Myocyte (in vitro differentiated cells): ENCODE data around the gene FMNL1. TPM values are rescaled to one million over a fixed set of nuclear protein-coding genes. Genes with fewer than 3 reads are reported as not detected.
"Not testable (repeated sequence)": the region's sequence is repeated elsewhere in the genome, so short reads cannot be mapped to it uniquely, and the experiment has no call there.

Experiments
- DNase-seq: peaks from one replicate; pipeline ENCODE4 v3.0.0-alpha.2; 2012; ENCODE audit warnings: low read depth
- total RNA-seq: library from RNA; depleted of rRNA; stranded (reverse); fragments of >200 nt; gene quantifications from 2 replicates; pipeline ENCODE4 v1.2.3, GENCODE V29; 2014

The FMNL1 gene
- total RNA-seq, 1 donor from 2014 or later: 56.3 TPM

DNA sequence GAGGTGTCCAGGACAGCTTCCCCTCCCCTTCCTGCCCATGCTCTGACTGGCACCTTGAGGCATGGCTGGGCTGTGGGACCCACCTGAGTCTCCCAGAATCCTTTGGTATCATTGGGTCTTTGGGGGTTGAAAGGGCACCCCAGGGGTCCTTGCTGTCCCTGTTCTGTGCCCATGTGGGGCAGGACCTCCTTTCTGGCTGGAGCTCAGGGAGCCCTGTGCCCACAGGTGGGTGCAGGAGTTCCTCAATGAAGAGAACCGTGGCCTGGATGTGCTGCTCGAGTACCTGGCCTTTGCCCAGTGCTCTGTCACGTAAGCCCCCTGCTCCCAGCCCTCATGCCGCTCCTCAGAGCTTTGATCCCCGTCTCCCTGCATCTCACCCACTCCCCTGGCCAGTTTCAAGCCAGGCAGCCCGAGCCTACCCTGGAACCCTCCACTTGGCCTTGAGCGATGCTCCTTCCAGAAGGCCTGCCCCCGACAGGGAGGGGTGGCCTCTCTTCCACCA lies 11.8 kb downstream of the FMNL1 start:
- DNase-seq: no peak

DNA sequence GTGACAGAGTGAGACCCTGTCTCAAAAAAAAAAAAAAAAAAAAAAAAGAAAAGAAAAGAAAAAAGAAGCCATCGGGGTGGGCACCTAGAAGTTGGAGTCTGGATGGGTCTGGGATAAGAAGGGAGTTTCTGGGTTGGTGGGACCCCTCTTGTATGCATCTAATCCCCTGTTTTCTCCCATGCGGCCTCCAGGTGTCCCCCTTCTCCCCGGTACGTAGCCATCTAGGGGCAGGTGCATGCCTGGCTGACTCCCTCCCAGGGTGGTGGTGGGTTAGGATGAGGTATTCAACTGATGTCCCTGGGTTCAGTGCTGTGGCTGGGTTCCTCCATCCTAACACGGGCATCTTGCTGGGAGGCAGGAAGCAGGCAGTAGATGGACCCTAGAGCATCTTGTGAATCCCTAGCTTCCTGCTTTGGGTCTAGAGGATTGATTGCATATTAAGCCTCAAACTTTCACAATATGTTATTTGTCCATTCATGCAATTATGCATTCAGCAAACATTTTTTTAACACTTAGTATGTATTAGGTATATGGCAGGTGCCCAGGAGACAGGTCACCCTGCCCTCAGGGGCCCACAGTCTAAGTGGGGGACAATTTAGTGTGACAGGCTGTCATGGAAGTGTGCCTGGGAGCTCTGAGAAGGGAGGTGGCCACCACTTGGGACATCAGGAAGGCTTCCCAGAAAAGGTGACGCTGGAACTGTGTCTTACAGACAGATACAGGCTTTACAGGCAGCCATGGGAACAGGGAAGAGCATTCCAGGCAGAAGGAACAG lies 13.1 kb downstream of the FMNL1 start:
- DNase-seq: peak; percentile 41

DNA sequence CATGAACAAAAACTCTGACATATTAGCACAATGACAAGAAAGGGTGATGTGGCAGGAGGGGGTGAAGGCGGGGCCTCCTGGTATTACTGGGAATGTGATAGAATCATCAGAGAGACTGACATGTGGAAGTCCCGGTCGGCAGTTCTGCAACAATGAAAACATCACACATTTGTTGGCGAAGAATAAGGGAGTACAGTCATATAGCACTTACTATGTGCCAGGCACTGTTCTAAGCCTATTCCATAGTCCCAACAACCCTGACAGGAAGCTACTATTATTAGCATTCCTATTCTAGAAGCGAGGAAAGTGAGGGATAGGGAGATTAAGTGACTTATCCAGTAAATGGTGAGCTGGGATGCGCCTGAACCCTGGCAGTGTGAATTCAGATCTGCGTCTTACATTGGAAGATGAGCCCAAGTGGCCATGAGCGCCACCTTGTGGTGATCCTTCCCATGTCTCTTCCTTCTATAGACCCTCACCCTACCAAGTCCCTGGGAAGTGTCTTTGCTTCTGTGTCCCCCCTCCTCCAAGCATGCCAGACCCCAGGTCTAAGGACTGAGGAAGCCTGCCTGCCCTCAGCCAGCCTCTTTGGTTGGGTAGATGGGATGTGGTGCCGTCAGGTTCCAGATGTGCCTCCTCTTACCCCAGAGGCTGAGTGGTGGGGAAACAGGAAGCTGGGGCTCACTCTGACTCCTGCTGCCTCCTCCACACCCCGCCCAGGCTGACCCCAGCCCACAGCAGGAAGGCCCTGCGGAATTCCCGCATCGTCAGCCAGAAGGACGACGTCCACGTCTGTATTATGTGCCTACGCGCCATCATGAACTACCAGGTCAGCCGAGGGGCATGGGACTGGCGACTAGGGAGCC lies 14.0 kb downstream of the FMNL1 start:
- peak; percentile 80 for DNase-seq

DNA sequence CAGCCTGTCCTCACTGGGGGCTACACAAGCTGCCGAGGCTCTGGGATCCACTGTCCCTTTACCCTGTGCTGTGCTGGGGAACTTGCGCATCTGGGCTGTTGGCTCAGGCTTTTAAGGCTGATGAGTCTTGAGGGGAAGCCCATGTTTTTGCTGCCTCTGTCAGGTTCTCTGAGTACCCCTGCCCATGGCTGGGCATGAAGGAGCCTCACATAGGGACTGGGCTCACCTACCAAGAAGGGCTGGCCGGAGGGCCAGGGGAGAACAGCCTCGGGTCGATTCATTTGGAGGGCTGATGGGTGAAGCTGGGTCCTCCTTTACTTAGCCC lies 14.6 kb downstream of the FMNL1 start:
- no peak for DNase-seq

DNA sequence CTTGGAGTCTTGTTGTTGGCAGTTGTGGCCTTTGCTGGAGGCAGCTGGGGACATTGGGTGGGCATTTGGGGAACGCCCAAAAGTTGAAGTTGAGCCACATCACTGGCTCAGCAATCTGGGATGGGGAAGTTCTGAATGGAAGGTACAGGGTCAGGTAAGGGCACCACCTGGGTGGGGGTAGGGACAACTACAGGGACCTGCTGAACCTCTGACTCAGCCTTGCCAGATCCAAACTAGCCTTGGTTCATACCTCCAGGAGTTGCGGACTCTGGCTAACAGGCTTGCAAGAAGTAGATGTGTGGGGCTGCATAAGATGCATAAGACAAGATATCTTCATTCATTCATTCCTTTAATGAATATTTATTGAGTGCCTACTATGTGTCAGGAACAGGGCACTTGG lies 16.0 kb downstream of the FMNL1 start:
- DNase-seq: no peak

DNA sequence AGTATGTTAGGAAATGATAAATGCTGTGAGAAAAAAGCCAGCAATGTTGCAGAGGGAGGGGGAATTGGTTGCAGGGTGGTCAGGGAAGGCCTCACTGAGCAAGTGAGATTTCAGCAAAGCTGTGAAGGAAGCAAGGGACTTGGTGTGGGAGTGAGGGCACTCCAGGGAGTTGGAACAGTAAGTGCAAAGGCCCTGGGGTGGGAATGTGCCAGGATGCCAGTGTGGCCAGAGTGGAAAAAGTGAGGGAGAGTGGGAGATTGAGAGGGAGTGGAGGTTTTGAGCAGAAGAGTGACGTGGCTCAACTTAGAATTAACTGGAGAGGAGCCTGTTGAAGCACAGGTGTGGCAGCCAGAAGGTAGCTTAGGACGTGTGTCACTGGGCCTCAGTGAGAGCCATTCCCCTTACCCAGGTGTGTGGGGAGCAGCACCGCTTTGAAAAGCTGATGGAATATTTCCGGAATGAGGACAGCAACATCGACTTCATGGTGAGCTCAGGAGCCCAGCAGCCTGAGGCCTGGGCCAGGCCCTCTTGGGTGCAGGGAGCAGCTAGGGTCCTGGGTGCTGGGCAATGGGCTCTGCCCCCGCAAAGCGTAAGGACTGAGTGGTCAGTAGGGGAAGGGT lies 16.6 kb downstream of the FMNL1 start:
- no peak for DNase-seq

DNA sequence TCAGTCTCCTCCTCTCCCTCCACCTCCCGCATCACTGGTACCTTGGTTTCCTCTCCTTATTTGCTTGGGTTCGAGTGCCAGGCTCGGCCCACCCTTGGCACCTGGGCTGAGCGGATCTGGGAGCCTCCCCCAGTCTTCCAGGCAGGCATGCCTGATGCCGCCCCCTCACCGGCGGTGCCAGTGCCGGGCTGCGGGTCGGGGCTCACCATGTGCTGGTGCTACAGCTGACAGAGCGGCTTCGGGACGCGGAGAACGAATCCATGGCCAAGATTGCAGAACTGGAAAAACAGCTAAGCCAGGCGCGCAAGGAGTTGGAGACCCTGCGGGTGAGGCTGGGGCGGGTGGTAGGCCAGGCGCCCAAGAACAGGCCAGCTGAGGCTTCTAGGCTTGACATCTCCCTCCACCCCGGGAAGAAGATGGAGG lies 19.2 kb downstream of the FMNL1 start:
- DNase-seq: no peak

DNA sequence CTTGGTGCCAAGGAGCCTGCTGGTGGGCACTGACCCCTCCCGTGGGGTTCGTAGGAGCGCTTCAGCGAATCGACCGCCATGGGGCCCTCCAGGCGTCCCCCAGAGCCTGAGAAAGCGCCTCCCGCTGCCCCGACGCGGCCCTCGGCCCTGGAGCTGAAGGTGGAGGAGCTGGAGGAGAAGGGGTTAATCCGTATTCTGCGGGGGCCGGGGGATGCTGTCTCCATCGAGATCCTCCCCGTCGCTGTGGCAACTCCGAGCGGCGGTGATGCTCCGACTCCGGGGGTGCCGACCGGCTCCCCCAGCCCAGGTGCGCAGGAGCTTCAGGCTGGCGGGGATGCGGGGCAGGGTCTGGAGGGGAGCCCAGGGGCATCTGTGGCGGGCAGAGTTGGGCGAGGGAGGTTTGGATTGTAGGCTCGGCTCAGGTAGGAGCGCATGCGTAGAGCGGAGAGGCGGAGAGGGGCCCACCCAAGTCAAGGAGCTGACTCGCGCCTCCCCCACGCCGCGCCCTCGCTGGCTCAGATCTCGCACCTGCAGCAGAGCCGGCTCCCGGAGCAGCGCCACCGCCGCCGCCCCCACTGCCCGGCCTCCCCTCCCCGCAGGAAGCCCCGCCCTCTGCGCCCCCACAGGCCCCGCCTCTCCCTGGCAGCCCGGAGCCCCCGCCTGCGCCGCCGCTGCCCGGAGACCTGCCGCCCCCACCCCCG lies 19.8 kb downstream of the FMNL1 start:
- DNase-seq: no peak

DNA sequence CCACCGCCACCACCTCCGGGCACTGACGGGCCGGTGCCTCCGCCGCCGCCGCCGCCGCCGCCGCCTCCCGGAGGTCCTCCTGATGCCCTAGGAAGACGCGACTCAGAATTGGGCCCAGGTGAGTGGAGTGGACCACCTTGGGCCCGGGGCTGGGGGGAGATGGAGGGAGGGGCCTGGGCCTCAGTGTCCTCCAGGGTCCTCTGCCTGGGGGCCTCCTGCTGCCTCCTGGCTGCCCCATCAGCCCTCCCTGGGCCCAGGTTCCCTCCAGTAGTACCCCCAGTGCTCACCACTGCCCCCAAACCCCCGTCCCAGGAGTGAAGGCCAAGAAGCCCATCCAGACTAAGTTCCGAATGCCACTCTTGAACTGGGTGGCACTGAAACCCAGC lies 20.3 kb downstream of the FMNL1 start:
- no peak for DNase-seq

DNA sequence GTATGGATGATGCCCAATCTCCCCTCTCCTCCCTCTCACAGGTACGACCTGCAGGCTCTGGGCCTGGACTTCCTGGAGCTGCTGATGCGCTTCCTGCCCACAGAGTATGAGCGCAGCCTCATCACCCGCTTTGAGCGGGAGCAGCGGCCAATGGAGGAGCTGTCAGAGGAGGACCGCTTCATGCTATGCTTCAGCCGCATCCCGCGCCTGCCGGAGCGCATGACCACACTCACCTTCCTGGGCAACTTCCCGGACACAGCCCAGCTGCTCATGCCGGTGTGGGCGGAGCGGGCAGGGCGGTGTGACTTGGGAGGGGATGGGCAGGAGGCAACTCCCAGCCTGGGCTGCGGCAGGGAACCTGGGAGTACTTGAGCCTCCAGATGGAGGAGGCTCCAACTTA lies 22.1 kb downstream of the FMNL1 start:
- DNase-seq: no peak

DNA sequence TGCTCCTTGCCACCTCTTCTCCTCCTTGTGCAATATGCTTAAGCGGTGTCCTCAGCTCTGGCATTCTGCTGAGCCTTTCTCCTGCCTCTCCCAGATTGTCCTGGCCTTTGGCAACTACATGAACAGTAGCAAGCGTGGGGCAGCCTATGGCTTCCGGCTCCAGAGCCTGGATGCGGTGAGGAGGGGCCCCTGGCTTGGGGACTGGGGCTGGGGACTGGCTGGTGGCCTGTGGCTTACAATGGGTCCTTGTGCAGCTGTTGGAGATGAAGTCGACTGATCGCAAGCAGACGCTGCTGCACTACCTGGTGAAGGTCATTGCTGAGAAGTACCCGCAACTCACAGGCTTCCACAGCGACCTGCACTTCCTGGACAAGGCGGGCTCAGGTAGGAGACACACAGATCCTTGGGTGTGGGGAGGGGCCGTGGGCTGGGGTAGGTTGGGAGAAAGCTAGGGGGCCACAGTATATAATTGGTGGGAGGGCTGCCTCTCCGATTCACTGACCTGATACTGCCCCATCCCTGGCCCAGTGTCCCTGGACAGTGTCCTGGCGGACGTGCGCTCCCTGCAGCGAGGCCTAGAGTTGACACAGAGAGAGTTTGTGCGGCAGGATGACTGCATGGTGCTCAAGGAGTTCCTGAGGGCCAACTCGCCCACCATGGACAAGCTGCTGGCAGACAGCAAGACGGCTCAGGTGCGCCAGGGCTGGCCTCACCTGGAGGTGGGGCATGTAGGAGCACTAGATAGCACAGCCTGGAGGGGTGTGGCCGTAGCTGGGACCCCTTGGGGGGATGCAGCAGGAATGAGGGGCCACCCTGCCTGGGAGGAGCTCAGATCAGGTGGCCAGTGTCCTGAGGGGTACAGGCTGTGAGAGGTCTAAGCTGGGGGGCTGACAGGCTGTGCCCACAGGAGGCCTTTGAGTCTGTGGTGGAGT lies 23.3 kb downstream of the FMNL1 start:
- no peak for DNase-seq

DNA sequence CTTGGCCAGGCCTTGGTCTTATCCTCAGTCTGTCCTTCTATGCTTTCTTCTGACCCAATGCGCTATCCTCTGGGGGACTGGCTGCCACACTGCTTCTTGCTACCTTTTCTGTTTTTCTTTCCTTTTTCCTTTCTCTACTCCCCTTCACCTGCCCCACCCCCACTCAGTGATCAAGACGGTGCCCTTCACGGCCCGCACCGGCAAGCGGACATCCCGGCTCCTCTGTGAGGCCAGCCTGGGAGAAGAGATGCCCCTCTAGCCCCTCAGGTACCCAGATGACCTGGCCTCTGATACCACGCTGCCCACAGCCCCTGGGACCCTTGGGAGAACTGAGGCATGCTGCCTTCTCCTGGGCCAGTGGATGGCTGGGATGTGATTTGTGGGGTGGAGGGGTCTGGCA lies 24.7 kb downstream of the FMNL1 start:
- no peak for DNase-seq

DNA sequence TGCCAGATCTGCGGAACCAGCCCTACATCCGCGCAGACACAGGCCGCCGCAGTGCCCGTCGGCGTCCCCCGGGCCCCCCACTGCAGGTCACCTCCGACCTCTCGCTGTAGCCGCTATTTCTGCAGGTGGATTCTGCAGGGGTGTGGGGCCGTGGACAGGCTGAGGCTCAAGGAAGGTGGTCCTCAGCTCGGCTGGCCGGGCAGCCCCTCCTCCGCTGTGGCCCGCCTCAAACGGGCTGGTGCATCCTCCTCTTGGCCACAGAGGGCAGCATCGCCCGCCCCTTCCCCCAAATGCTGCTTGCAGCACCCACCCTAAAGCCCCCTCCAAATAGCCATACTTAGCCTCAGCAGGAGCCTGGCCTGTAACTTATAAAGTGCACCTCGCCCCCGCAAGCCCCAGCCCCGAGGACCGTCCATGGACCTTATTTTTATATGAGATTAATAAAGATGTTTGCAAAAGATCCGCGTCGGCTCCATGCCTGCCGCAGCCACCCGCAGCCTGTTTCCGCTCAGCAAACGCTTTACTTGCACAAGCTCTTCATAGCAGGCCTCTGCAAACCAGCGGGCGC lies 25.3 kb downstream of the FMNL1 start:
- no peak for DNase-seq

DNA sequence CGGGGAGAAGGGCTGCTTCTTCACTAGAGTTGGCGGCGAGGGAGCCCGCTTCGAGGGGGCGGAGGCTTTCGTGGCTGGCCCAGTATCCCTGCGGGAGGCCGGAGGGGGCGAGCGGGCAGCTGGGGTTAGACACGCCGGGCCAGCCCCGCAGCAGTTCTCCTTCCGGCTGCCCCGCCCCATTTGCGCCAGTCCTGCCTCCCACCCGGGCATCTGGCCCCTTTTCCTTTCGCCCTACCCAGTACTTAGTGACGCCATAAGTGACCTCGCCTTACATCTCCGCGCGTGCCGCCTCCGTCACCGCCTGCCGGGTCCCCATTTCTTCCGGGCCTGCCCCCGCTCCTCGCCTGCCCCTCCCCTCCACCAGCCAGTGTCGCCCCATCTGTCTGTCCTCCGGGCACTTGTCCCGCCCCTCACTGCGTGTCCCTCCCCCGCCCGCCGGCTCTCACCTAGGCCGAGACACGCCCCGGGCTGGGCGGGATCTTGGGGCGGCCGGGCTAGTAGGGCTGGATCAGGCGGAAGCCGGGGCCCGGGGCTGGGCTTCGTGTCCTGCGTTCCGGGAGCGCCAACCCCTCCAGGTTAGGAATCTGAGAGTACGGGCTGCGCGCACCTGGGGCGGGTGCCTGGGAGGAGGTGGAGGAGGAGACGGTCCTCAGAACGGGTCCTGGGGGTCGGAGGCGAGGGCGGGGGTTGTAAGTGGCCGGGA lies 25.9 kb downstream of the FMNL1 start:
- DNase-seq: no peak

DNA sequence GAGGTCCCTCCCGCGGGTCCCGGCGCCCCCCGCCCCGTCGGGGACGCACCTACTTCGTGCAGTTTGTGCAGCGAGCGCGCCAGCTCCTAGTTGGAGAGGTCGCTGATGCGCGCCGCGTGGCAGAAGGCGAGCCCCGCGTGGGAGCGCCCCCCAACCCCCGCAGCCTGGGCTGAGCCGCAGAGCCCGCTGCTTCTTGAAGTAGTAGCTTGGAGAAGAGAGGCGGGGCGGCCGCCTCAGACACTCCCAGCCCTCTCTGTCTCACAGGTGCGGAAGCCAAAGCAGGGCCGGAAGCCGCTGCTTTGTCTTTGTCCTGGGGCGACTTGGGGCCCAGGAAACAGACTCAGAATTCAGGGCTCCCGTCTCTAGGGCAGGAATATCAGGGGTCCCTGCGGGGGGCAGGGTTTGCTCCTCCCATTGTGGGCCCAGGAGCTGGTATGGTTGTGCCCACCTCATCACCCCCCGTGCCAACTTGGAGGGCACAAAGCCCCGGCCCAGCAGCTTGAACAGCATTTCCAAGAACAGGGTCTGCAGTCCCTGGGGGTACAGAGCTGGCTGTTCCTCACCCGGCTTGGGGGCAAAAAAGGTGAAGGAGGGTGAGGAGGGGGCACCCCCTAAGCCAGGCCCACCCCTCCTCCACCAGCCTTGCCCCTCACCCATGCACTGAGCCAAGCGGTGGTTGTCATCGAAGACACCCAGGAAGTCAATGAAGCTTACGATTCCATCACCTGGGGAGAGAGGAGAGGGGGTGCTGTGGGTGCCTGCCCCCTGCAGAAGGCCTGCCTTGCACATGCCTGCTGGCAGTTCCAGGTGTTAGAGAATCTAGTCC lies 26.7 kb downstream of the FMNL1 start:
- DNase-seq: no peak

DNA sequence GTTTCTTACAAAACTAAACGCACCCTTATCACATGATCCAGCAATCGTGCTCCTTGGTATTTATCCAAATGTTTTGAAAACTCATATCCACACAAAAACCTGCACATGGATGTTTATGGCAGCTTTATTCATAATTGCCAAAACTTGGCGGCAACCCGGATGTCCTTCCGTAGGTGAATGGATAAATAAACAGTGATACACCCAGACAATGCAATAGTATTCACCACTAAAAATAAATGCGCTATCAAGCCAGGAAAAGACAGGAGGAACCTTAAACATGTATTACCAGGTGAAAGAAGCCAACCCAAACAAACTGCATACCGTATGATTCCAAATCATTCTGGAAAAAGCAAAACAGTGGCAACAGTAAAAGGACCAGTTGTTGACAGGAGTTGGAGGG lies 30.2 kb downstream of the FMNL1 start:
- DNase-seq: no peak

DNA sequence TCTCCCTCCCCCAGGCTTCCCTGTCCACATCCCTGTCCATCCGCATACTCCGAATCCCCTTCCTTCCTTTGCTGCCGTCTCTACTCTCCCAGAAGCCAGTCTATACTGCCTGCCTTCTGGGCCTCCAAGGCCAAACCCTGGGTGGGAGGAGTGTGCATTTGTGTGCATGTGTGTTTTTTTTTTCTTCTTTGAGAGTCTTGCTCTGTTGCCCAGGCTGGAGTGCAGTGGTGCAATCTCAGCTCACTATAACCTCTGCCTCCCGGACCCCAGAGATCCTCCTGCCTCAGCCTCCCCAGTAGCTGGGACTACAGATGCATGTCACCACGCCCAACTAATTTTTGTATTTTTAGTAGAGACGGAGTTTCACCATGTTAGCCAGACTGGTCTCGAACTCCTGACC lies 31.6 kb downstream of the FMNL1 start:
- not testable (repeated sequence) for DNase-seq

DNA sequence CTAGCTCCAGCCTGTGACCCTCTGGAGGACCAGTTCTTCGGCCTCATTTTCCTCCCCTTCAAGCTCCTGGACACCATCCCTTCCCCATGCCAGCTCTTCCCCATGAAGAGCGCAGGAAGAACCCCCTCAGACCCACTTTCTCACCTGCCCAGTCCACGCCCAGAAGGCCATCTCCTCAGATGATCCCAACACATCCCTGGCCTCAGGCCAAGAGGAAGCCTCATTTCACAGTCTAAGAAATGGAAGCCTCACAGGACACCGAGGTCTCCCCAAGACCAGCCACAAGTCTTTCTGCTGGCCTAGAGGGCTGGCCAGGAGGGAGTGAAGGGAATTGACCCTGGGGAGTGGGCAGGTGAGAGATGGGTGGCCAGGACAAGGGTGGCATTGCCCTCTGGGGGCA lies 32.2 kb downstream of the FMNL1 start:
- no peak for DNase-seq

DNA sequence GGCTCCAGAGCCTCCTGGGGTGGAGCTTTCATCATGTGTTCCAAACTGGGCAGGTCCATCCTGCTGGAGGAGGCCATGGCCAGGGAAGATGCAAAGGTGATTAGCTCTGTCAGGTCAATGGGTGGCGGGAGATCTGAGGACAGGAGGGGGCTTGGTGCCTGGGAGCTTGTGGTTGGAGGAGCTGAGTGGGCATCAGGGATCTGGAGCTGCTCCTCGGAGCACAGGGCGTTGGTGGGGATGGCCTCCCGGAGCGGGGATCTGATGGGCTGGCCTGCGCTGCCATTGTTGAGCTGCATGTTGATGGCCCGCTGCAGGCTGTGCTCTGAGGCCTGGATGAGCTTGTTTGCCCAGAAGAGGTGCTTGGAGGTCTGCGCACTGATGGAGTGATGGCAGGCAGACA lies 33.7 kb downstream of the FMNL1 start:
- no peak for DNase-seq
